Smooth muscle cell (in vitro differentiated cells): Measurements from ENCODE around the gene PGAM2. TPM values are rescaled to one million over a fixed set of nuclear protein-coding genes. Genes with fewer than 3 reads are reported as not detected.

Experiments
- DNase-seq: peaks from one replicate; lab custom pipeline; 2025; ENCODE audit not compliant: unreplicated experiment; lab: John Stamatoyannopoulos, UW
- H2AFZ ChIP-seq: fragments of 200-600 bp; sonication (generic); 2 replicates; pipeline ENCODE4 v1.6.0; 2016; ENCODE audit warnings: antibody characterized with exemption, low read depth, mild to moderate bottlenecking
- H3F3A ChIP-seq: fragments of 200-600 bp; sonication (generic); 2 replicates; pipeline ENCODE4 v1.6.0; 2017; ENCODE audit warnings: antibody characterized with exemption, low read depth
- H3K27ac ChIP-seq: fragments of 200-600 bp; sonication (generic); 2 replicates; pipeline ENCODE4 v1.5.1; 2016; ENCODE audit warnings: low read depth, mild to moderate bottlenecking
- H3K27me3 ChIP-seq: fragments of 200-600 bp; sonication (generic); 2 replicates; pipeline ENCODE4 v1.6.1; 2016; ENCODE audit warnings: low read depth, mild to moderate bottlenecking
- H3K36me3 ChIP-seq: fragments of 200-600 bp; sonication (generic); 2 replicates; pipeline ENCODE4 v1.5.1; 2016; ENCODE audit warnings: low read depth
- H3K4me1 ChIP-seq: fragments of 200-600 bp; sonication (generic); 2 replicates; pipeline ENCODE4 v1.5.1; 2016; ENCODE audit warnings: low read depth
- H3K4me2 ChIP-seq: fragments of 200-600 bp; sonication (generic); 2 replicates; pipeline ENCODE4 v1.6.0; 2016; ENCODE audit warnings: mild to moderate bottlenecking
- H3K4me3 ChIP-seq: fragments of 200-600 bp; sonication (generic); 2 replicates; pipeline ENCODE4 v1.5.1; 2016; ENCODE audit warnings: mild to moderate bottlenecking
- H3K79me2 ChIP-seq: fragments of 200-600 bp; sonication (generic); 2 replicates; pipeline ENCODE4 v1.6.0; 2016; ENCODE audit warnings: low read depth, mild to moderate bottlenecking
- H3K9ac ChIP-seq: fragments of 200-600 bp; sonication (generic); 2 replicates; pipeline ENCODE4 v1.6.0; 2016; ENCODE audit warnings: low read depth
- H3K9me3 ChIP-seq: fragments of 200-600 bp; sonication (generic); replicated peaks from 2 replicates; pipeline ENCODE4 v1.5.1; 2016; ENCODE audit warnings: low read depth
- H4K20me1 ChIP-seq: fragments of 200-600 bp; sonication (generic); 2 replicates; pipeline ENCODE4 v1.6.0; 2016; ENCODE audit warnings: low read depth
- CTCF ChIP-seq: fragments of 200-600 bp; sonication (generic); IDR thresholded peaks from 2 replicates; pipeline ENCODE4 v1.5.1; 2017; ENCODE audit warnings: borderline replicate concordance, mild to moderate bottlenecking, antibody characterized with exemption; ENCODE audit not compliant: insufficient read depth, poor library complexity, severe bottlenecking
- WGBS: methylation state at CpG from one replicate; pipeline ENCODE4 v1.1.7; 2016; ENCODE audit warnings: low lambda C conversion rate; 5-methylcytosine and 5-hydroxymethylcytosine counted together
- polyA plus RNA-seq: library from polyadenylated mRNA; unstranded; fragments of >200 nt; fragmentation: Nextera tagmentation; extraction: Ambion mirVana; gene quantifications from 2 replicates; pipeline ENCODE4 v1.2.1, GENCODE V29; 2016
- total RNA-seq: library from RNA; depleted of rRNA; stranded (reverse); fragments of >200 nt; gene quantifications from 2 replicates; pipeline ENCODE4 v1.2.3, GENCODE V29; 2014

PGAM2 gene
- total and polyA plus RNA-seq, 2 experiments from 2014 or later: not detected

- Histone ChIP-seq H3K4me2 (no peak overlapping the region), H4K20me1 (no peaks in the 10 kb centered on the region), H3K4me1 (no peaks in the 10 kb centered on the region), H3K4me3 (no peak overlapping the region), H3K9ac (no peak overlapping the region), H3K36me3 (no peaks in the 10 kb centered on the region), H3K9me3 (no peaks in the 10 kb centered on the region), H3F3A (peaks cover 20% of the 10 kb centered on the region), H3K79me2 (no peaks in the 10 kb centered on the region), H3K27me3 (no peaks in the 10 kb centered on the region), H2AFZ (no peak overlapping the region), H3K27ac (no peak overlapping the region)
- WGBS: 95% methylated on average over 6 of the region's 6 CpGs
- TF ChIP-seq CTCF: no peak
- no peak for DNase-seq
Observed at GRCh38 chr7:44098092-44099068, 33.0 kb upstream of the PGAM2 start.

DNA sequence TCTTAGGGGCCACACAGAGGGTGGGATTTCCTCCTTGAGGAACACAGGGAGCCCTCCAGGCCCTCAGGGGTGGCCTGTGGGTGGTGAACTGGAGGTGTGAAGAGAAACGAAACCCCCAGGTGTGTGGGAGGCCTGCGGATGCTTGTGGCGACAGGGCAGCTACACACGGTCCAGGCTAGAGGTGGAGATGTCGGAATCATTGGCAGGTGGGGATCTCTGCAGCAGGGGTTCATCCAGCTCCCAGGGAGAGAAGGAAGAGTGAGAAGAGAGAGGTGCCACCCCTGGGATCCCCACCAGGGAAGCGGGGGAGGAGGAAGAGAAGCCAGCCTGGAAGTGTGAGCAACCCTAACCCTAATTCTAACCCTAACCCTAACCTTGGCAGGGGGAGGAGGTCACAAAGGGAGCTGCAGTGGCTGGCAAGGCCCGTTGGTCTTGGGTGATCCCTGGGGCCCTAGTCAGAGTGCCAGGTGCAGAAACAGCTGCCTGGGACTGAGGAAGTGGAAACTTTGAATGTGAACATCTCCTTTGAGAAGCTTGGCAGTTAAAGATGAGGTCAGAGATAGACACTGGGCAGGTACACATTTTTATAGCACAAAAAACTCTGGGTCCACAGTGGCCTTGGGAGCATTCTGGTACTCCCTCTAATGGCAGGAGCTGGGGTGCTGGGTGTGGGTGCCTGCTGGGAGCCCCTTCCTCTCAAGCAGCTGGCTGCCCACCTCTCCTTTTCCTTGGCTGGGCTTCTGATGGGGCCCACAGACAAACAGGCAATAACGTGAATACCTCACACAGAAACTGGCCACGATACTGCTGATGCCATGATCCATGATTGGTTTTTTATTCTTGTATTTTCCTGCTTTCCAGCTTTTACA, 31.9 kb upstream of the PGAM2 start:
- Histone ChIP-seq H4K20me1 (no peaks in the 10 kb centered on the region), H3K4me1 (no peaks in the 10 kb centered on the region), H3K36me3 (no peaks in the 10 kb centered on the region), H3K79me2 (no peaks in the 10 kb centered on the region), H3K9me3 (no peaks in the 10 kb centered on the region), H3K4me2 (no peak overlapping the region), H2AFZ (no peak overlapping the region), H3F3A (peaks cover 11% of the 10 kb centered on the region), H3K27me3 (no peaks in the 10 kb centered on the region), H3K4me3 (no peak overlapping the region), H3K27ac (no peak overlapping the region), H3K9ac (no peak overlapping the region)
- no peak for DNase-seq
- TF ChIP-seq CTCF: no peak
- WGBS: 88% methylated on average over 9 of the region's 9 CpGs

- H3K9me3 ChIP-seq: no peaks in the 10 kb centered on the region
- peaks cover 5% of the 10 kb centered on the region for H3F3A ChIP-seq
- 89% methylated on average over 5 of the region's 8 CpGs for WGBS
- no peak for DNase-seq
- H3K79me2 ChIP-seq: no peaks in the 10 kb centered on the region
- H3K4me1 ChIP-seq: no peaks in the 10 kb centered on the region
- no peak overlapping the region for H3K4me2 ChIP-seq
- no peak for TF ChIP-seq CTCF
- H4K20me1 ChIP-seq: no peaks in the 10 kb centered on the region
- H3K27ac ChIP-seq: no peak overlapping the region
- no peaks in the 10 kb centered on the region for H3K27me3 ChIP-seq
- H2AFZ ChIP-seq: no peak overlapping the region
- H3K36me3 ChIP-seq: no peaks in the 10 kb centered on the region
- H3K4me3 ChIP-seq: no peak overlapping the region
- H3K9ac ChIP-seq: no peak overlapping the region
Observed at GRCh38 chr7:44096326-44096881, 31.0 kb upstream of the PGAM2 start.
